Thyroid gland (tissue), 4 donors: ENCODE data around the gene HDAC11.

ENCODE experiments used
- CTCF ChIP-seq, 6 experiments: fragments of 200-600 bp in 3 of 6; fragments of 450-650 bp in 3 of 6; sonication (generic) in 3 of 6; IDR thresholded peaks; one replicate each; pipeline ENCODE4 v1.5.1; 2016 to 2019; ENCODE audit warnings: antibody characterized with exemption in 6 of 6, mild to moderate bottlenecking in 2 of 6, inconsistent platforms in 1 of 6, moderate library complexity in 1 of 6
- POLR2A ChIP-seq, 2 donors: fragments of 450-650 bp; IDR thresholded peaks; one replicate each; pipeline ENCODE4 v1.6.1; 2017; ENCODE audit warnings: antibody characterized with exemption in 2 of 2, mild to moderate bottlenecking in 2 of 2, moderate library complexity in 1 of 2

GRCh38 chr3:13512451-13512850 lies 32.3 kb downstream of the HDAC11 start:
- TF ChIP-seq CTCF (IDR thresholded peaks at IDR 0.05) (no peak), POLR2A (IDR thresholded peaks at IDR 0.05) (no peak)
